Epithelial cell of proximal tubule (primary cell): ENCODE measurements around the gene MBD3L4. TPM values are rescaled to one million over a fixed set of nuclear protein-coding genes. Genes with fewer than 3 reads are reported as not detected.
"Not testable (repeated sequence)": the region's sequence is repeated elsewhere in the genome, so short reads cannot be mapped to it uniquely, and the experiment has no call there.

ENCODE experiments used
- DNase-seq: peaks from one replicate; pipeline ENCODE4 v3.0.0-alpha.2; 2011; ENCODE audit warnings: low read depth
- H3K4me3 ChIP-seq: 2 replicates; pipeline ENCODE4 v1.5.1; 2011; ENCODE audit warnings: low read depth, mild to moderate bottlenecking, low read length
- CTCF ChIP-seq: conservative IDR thresholded peaks from 2 replicates; pipeline ENCODE4 v1.5.1; 2012; ENCODE audit warnings: low read depth, mild to moderate bottlenecking, low read length
- total RNA-seq: library from RNA; depleted of rRNA; stranded (reverse); fragments of >200 nt; gene quantifications from 2 replicates; pipeline ENCODE4 v1.2.3, GENCODE V29; 2015

Gene MBD3L4
- total RNA-seq: not detected in 2 replicates

GRCh38 chr19:7040079-7040478, at the start of gene MBD3L4:
MBD3L4 (minus strand) TSS chr19:7040179; CDS start chr19:7040144, 35 bp downstream.
- H3K4me3 ChIP-seq, DNase-seq: not testable (repeated sequence)

GRCh38 chr19:7088999-7089398, 49.0 kb upstream of the MBD3L4 start:
- no peak for DNase-seq
- no peak for TF ChIP-seq CTCF
- no peak overlapping the region for H3K4me3 ChIP-seq

- DNase-seq: no peak
- H3K4me3 ChIP-seq: no peak overlapping the region
Observed at GRCh38 chr19:7083076-7083956, 43.3 kb upstream of the MBD3L4 start.

GRCh38 chr19:7078008-7078407, 38.0 kb upstream of the MBD3L4 start:
- TF ChIP-seq CTCF: no peak
- H3K4me3 ChIP-seq: no peak overlapping the region

More at GRCh38 chr19:7083076-7083956, 43.3 kb upstream of the MBD3L4 start:
- no peak for TF ChIP-seq CTCF

GRCh38 chr19:7076151-7076550, 36.2 kb upstream of the MBD3L4 start:
- H3K4me3 ChIP-seq: no peak overlapping the region
- TF ChIP-seq CTCF: no peak
- DNase-seq: no peak

More at GRCh38 chr19:7078008-7078407, 38.0 kb upstream of the MBD3L4 start:
- DNase-seq: no peak

GRCh38 chr19:7074705-7075282, 34.8 kb upstream of the MBD3L4 start:
- no peak overlapping the region for H3K4me3 ChIP-seq
- DNase-seq: no peak
- TF ChIP-seq CTCF: no peak

- TF ChIP-seq CTCF: no peak
- H3K4me3 ChIP-seq: no peak overlapping the region
- DNase-seq: no peak
Observed at GRCh38 chr19:7072541-7072940, 32.6 kb upstream of the MBD3L4 start.
